HCEC 1CT (cell line): Measurements from ENCODE around the gene RHOB.

Experiments
- DNase-seq: peaks from one replicate; pipeline ENCODE4 v3.0.0-alpha.2; 2017

RHOB gene

GRCh38 chr2:20438334-20439192 is 8.3 kb upstream of the RHOB start:
- peak; percentile 96 for DNase-seq

- DNase-seq = peak; percentile 62
These were observed 7.7 kb upstream of the RHOB start for GRCh38 chr2:20439193-20439475.

DNA sequence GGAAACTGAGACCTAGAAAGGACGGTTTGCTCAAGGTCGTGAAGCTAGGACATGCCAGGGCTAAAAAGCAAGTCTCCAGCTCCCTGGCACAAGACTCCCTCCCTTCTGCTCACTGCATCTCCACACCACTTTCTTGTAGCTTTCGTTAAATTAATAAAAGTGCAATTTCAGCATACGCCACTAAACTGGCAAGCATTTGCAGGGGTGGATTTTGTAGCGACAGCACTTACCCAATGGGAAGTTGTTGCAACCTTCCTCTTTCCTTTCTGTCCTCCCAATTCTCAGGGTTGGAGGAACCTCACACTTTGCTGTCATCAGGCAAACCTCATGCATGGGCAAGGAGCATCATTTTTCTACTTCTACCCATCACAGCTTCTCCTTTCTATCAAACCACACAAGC is 7.4 kb upstream of the RHOB start:
- DNase-seq = no peak

- DNase-seq = no peak
These were observed 6.8 kb upstream of the RHOB start for GRCh38 chr2:20440001-20440560.

GRCh38 chr2:20443276-20443920 is 3.5 kb upstream of the RHOB start:
- no peak for DNase-seq

GRCh38 chr2:20444101-20444992 is 2.5 kb upstream of the RHOB start:
- DNase-seq = no peak

DNA sequence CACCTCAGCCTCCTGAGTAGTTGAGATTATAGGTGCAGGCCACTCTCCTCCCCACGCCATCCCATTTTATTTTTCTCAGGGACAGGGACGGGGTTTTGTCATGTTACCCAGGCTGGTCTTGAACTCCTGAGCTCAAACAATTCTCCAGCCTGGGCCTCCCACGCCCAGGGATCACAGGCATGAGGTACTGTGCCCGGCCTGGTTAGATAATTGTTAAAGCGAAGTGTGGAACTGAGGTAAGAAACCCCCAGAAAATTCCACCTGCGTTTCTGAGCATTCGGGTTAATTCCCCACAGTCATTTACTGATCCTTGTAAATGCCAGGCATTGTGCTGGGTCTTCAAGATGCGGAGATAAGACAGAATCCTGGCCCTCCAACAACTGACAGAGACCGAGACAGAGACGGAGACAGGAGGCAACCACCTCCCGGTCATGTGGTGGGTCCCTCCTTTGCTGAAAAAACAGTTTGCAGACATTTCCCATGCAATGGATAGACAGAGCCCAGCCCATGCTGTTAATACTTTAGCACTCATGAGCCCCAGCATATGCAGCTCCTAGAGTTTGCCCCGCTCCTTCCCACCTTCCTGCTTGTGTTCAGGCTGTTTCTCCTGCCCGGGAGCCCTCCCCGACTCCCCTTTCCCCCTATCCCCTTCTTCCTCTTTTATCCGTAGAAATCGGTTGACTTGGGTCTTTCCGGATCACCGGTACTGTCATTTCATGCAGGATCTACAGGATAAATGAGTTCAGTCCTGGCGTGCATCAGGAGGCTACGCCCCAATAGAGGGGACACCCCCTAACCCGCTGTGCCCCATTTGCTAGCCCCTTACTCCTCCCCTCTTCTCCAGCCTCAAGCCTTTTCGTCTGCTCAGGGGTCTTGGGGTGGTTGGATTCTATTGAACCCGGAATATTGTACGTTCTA is 1.6 kb upstream of the RHOB start:
- DNase-seq = no peak

DNA sequence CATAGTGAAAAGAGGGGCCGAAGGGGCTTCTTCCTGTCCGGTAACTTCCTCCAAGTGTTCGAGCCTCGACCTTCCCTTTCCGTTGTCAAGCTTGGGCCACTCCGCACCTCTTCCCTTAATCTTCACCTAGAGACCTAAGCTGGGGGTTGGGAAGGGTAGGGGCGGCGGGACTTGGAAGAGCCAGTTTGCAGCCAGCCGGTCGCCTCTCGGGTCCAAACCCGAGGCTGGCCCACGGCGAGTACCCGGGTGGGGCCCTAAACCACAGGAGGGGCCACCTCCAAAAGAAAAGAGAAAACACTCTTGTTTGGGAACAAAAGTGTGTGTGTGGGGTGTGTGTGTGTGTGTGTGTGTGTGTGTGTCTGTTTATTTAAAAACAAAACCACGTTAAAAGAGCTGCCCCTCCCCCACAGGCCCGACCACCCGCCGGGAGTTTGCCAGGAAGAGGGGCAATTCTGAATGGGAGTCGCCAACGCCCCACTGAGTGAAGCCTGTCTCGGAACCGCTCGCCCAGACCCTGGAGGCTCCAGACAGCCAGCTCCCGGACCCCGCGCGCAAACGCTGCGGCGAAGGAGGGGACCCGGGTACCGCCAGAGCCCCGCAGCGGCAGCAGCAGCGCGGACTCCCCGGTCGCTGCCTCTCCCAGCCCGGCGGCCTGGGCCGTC is 488 bp upstream of the RHOB start:
- no peak for DNase-seq

- peak; percentile 56 for DNase-seq
These were observed 767 bp downstream of the RHOB start for GRCh38 chr2:20447437-20448245.

DNA sequence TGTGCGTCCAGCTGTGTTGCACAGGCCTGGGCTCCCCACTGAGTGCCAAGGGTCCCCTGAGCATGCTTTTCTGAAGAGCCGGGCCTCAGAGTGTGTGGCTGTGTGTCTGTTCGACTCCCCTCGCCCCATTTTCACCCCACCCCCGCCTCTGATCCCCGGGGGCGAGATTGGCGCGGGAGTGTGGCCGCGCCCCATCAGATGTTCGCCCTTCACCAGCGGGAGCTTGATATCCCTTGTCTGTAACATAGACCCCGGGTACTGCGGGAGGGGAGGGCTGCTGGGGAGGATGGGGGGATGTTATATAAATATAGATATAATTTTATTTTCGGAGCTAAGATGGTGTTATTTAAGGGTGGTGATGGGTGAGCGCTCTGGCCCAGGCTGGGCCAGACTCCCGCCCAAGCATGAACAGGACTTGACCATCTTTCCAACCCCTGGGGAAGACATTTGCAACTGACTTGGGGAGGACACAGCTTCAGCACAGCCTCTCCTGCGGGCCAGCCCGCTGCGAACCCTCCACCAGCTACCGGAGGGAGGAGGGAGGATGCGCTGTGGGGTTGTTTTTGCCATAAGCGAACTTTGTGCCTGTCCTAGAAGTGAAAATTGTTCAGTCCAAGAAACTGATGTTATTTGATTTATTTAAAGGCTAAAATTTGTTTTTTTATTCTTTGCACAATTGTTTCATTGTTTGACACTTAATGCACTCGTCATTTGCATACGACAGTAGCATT is 1.5 kb downstream of the RHOB start:
- no peak for DNase-seq

DNA sequence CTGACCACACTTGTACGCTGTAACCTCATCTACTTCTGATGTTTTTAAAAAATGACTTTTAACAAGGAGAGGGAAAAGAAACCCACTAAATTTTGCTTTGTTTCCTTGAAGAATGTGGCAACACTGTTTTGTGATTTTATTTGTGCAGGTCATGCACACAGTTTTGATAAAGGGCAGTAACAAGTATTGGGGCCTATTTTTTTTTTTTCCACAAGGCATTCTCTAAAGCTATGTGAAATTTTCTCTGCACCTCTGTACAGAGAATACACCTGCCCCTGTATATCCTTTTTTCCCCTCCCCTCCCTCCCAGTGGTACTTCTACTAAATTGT is 2.1 kb downstream of the RHOB start:
- DNase-seq = no peak

- DNase-seq = no peak
These were observed 2.8 kb downstream of the RHOB start for GRCh38 chr2:20449501-20450200.

DNA sequence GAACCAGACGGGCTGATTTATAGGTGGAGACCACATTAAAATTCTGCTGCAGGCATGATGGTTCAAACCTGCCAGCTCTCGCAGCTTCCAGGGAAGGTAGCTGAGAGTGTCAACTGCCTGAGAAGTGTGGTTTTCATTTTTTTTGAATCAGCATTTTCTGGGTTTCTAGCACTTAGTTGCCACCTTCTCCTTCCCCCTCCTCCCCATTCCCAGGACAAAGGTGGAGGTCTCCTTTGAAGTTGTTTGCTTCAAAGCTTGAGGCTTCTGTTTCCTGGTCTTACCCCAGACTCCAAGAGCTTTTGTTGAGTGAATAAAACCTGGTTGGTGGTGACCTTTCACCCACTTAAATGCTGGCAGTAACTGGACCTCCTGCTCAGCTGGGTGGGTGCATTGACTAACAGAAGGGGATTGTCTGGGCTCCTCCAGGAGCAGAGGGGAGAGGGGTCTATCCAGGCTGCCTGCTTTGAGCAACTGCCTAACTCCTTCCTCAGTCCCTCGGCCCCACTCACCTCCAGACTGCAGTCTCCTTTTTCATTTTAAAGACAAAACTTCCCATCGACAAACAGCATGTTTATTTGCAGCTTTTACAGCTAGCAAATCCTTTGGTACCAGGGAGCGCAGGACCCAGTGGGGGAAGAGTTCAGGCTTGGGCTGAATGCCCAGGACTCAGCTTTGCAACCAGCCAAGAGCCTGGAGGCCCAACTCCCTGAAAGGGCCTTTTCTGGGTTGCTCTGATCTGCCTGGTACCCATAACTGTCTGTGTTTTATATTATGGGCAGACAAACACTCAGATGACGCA is 3.5 kb downstream of the RHOB start:
- peak; percentile 70 for DNase-seq

DNA sequence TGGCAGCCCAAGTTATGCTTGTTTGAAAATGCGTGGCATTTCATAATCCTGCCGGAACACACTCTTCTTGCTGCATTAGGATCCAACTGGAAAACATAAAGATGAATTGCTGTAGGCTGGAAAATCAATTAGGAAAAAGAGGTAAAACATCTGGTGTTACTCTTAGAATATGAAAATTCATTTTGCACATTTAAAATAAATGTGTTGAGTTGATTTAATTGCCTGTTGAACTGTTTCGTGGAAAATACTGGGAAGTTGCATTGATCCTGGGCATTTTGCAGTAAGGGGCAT is 4.1 kb downstream of the RHOB start:
- no peak for DNase-seq

- no peak for DNase-seq
These were observed 4.5 kb downstream of the RHOB start for GRCh38 chr2:20451341-20451740.

DNA sequence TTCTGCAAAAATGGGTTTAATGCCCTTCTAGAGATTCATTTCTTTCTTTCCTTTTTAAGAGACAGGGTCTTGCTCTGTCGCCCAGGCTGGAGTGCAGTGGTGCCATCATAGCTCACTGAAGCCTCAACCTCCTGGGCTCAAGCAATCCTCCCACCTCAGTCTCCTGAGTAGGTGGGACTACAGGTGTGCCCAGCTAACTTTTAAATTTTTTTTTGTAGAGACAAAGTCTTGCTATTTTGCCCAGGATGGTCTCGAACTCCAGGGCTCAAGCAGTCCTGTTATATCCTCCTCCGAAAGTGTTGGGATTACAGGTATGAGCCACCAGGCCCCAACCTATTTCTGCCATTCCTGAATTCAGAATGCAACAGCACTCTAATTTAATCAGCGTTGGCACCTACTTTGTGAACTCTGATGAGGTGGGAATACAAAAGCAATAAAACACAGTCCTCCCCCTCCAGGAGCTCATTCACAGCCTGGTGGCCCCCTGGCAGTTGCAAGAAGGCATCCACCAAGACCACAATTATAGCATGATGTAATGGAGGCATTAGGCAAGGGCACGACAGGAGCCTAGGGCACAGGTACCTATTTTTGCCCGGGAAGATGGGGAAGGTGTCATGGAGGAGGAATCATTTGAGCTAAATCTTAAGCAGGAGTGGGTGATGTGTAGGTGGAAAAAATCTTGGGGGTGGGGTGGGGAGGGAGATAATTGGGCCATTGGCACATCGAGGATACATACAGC is 5.1 kb downstream of the RHOB start:
- no peak for DNase-seq

DNA sequence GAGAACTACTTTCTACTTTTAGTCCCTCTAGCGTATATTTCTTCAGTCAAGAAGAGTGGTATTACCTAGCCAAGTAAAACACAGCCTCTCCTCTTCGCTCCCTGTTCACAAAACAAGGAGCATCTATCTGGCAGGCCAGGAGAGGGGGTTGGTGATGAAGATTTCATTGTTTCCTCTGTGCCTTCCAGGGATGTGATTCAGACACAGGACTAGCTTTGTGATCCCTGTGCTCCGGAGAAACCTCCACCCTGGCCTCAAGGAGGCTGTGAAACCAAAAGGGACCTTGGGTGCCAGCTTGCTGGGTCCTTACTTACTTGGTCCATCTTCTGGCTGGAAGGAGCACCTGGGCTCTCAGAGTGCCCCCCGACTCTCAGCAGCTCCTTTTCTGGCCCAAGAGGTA is 5.7 kb downstream of the RHOB start:
- DNase-seq = peak; percentile 28

GRCh38 chr2:20453087-20453486 is 6.2 kb downstream of the RHOB start:
- DNase-seq = no peak
